SK-N-SH treated with all-trans-retinoic acid at 6 μM for 48 hours (cell line): ENCODE results near the gene ARHGAP45.

Experiments
- BACH2 ChIP-seq: fragments of 250-450 bp; sonication (Bioruptor Pico); IDR thresholded peaks from 2 replicates; pipeline ENCODE4 v1.9.0; 2021; ENCODE audit warnings: mild to moderate bottlenecking, borderline replicate concordance
- ISL1 ChIP-seq: fragments of 250-450 bp; sonication (Bioruptor Pico); IDR thresholded peaks from 2 replicates; pipeline ENCODE4 v2.1.2; 2022; ENCODE audit warnings: mild to moderate bottlenecking, moderate library complexity
- OSR1 ChIP-seq: fragments of 250-450 bp; sonication (Bioruptor Pico); IDR thresholded peaks from 2 replicates; pipeline ENCODE4 v1.8.0; 2022; ENCODE audit warnings: moderate library complexity, mild to moderate bottlenecking, inconsistent platforms
- RARB ChIP-seq: fragments of 250-450 bp; sonication (Bioruptor Pico); IDR thresholded peaks from 2 replicates; pipeline ENCODE4 v1.8.0; 2021; ENCODE audit warnings: mild to moderate bottlenecking, moderate library complexity
- TOX ChIP-seq: fragments of 250-450 bp; sonication (Bioruptor Pico); IDR thresholded peaks from 2 replicates; pipeline ENCODE4 v1.8.0; 2021; ENCODE audit warnings: mild to moderate bottlenecking, moderate library complexity, borderline replicate concordance

DNA sequence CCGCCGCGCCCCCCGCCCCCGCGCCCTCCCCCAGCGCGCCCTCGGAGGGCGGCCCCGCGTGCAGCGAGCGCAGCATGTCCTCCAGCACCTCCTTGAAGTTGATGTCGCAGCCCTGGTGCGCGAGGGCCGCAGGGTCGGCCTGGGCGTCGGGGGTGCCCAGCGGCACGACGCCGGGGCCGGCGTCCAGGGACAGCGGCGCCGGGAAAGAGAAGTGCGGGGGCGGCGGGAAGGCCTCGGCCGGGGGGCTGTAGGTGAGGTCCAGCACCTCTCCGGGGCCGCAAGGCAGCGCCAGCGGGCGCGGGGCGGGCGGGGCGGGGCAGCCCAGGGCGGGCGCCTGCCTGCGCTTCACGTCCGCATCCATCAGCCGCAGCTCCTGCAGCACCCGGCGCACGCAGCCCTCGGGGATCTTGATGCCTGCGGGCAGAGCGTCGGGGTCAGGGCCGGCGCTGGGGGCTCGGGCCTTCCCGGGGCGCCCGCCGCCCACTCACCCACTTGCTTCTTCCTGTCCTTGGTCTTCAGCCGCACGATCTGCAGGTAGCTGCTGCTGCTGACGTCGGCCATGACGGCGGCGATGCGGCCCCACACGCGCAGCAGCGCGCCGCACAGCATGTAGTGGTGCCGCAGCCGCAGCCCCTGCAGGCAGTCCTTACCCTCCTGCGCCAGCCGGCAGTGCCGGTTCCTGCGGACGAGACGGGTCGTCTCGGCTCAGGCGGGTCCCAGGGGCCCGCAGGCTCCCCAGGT, 41.5 kb downstream of the ARHGAP45 start:
- TF ChIP-seq BACH2 (CRISPR knock-in tag): no peak
- no peak for TF ChIP-seq OSR1 (CRISPR knock-in tag)
- no peak for TF ChIP-seq ISL1
- no peak for TF ChIP-seq RARB
- no peak for TF ChIP-seq TOX (CRISPR knock-in tag)
